ENCODE data around the gene COL23A1.
"Not testable (repeated sequence)": the region's sequence is repeated elsewhere in the genome, so short reads cannot be mapped to it uniquely, and the experiment has no call there.

COL23A1 gene

DNA sequence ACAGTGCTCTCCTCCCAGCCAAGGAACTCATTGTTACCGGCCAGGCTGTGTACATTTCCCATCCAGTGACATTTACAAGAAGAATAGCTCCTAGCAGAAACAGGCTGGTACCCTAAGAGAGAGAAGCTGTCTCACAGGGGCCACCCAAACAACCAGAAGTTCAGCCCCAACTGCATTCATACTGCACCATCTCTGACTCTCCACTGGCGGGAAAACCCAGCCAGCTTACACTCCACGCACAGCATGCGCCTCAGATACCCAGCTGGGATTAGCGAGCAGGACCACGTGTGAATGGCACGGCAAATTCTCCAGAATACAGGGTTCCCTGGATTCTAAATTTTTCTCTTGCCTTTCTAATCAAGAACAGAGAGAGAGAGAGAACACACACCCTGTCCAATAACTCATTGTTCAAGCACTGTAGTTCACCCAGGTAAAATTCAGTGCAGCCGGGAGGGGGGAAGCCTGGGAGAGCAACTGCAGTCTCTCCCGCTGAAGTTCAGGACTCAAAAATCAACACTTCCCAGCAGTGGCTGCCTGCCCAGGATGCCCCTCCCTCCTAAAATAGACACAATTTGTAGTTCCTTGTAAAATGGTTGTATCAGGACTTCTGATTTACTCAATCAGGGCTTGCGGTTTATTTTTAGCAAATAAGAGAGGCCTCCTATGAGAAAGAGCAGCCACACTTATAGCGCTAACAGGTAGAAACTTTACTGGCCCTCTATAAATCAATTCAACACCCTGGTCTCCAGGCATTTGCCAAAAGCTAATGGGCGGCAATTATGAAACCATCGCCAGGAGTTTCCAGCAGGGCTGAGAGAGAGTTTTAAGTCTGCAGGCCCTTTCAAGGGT, 2.2 kb downstream of the COL23A1 start:
- DNase-seq = no peak

DNA sequence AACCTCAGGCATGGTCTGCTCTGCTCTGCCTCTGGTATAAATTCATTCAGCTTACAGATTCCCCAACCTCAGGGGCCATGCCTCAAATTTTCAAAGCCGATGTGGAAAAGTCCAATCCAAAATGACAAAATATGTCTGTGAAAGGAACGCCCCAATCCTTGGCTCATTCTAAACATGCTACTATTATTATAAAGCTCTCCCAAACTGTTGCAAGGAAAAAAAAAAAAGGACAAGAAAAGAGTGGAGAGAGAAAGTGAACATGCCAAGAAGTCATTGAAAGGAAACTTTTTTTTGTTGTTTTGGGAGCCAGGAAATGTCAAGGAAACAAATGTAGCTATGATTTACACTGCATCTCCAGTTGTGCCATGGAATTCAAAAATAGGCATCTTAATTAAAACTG, 3.8 kb downstream of the COL23A1 start:
- no peak for DNase-seq

DNA sequence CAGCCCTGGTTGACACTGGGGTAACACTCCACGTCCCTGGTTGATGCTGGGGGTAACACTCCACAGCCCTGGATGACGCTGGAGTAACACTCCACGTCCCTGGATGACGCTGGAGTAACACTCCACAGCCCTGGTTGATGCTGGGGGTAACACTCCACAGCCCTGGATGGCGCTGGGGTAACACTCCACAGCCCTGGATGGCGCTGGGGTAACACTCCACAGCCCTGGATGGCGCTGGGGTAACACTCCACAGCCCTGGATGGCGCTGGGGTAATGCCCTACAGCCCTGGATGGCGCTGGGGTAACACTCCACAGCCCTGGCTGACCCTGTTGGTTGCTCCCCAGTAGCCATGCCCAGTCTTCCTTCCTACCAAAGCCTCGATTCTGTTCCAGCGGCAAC, 4.8 kb downstream of the COL23A1 start:
- not testable (repeated sequence) for DNase-seq

DNA sequence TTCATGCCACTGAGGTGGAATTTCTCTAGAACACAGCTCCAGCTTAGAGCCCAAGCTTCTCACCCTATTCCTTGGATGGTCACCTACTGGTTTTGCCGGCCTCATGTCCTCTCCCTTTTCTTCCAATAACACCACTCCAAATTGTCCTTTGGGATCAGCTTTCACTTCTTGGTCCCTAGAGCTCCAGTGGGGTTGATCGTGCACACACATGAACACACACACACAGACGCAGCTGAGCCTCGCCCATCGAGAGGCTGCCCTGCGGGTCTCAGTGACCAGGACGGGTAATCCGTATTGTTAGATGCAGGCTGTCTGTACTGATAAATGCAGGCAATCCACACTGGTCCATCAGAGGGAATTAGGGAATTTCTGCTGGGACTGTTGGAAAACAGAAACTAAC, 6.9 kb downstream of the COL23A1 start:
- no peak for DNase-seq

DNA sequence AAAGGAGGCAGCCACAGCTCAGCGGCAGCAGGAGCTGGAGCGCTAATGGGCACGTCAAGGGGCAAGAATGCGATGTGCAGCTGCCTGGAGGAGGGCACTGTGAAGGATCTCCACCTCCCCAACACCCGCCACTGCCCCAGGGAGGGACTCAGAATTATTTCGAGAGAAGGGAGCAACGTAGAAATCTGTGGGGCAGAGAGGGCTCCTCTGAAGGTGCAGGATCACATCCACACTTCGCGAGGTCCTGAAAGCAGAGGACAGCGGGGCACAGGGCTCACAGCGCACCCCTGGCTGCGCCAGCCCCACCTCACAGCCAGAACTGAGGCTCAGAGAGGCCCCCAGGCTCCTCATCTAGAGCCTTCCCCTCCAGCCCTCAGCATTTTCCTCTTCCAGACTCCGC, 7.9 kb downstream of the COL23A1 start:
- no peak for DNase-seq

DNA sequence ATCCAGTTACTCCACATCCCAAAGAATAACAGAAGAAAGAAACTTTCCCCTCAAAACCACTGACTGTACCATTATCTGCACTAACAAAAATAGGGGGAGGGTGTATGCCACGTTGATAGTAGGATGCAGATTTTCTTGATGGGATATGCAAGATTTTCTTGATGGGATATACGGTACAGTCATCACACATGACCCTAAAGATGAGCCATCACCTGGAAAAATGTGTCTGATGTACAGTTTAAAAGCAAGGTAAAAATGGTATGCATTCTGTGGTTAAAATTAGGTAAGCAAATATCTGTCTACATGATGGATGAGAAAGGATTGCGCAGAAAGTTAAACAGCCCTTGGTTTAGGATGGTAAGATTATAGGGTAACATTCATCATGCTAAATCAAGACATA, 8.6 kb downstream of the COL23A1 start:
- DNase-seq = no peak

DNA sequence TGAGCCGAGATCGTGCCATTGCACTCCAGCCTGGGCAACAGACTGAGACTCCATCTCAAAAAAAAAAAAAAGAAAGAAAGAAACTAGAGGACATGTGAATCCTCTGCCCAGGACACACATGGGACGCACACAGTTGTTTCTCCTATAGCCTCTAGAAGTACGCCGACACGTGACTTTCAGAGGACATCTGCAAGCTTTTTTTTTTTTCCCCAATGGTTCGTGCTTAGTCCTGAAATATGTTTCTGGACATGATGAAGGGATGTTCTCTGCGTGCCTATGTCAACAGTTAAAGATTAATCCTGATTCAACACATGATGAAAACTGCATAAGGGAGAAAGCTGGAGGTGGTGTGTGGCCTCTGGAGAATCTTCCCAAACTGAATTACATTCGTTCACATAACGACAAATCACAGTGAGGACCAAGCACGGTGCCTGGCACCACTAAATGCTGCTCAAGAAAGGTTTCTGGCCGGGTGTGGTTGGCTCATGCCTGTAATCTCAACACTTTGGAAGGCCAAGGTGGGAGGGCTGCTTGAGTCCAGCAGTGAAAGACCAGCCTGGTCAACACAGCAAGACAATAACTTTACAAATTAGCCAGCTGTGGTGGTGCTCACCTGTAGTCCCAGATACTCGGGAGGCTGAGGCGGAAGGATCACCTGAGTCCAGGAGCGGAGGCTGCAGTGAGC, 9.8 kb downstream of the COL23A1 start:
- no peak for DNase-seq

DNA sequence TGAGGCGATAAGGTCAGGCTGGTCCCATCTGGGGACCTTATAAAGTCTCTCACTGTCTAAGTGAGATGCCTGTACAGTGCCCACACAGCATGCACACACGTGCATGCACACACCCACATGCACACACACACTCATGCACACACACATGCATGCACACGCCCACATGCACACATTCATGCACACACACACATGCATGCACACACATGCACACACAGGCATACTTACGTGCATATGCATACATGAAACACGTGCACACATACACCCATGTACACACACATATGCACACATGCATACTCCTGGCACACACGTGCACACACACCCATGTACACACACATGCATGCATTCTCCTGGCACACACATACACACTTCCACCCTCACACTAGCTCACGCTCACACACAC, 12.2 kb downstream of the COL23A1 start:
- no peak for DNase-seq

DNA sequence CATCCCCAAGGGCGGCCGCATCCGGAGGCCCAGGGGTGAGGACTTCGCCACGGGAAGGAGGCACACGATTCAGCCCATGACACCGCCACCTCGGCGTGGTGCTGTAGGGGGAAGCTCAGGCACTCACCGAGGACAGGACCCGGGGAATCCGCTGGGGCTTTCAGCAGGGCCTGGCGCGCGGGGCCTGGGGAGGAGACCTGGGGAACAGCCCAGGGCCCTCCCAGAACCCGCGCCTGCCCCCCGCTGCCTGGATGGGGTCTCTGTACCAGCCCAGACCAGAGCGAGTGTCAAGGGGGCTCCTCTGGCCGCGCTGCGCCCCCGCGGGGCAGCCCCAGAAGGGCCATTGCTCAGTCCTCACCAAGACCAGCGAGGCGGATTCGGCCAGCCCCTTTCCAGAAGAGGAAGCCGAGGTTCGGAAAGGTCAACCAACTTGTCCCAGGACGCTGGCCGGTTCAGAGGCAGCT, 12.8 kb downstream of the COL23A1 start:
- DNase-seq = no peak

DNA sequence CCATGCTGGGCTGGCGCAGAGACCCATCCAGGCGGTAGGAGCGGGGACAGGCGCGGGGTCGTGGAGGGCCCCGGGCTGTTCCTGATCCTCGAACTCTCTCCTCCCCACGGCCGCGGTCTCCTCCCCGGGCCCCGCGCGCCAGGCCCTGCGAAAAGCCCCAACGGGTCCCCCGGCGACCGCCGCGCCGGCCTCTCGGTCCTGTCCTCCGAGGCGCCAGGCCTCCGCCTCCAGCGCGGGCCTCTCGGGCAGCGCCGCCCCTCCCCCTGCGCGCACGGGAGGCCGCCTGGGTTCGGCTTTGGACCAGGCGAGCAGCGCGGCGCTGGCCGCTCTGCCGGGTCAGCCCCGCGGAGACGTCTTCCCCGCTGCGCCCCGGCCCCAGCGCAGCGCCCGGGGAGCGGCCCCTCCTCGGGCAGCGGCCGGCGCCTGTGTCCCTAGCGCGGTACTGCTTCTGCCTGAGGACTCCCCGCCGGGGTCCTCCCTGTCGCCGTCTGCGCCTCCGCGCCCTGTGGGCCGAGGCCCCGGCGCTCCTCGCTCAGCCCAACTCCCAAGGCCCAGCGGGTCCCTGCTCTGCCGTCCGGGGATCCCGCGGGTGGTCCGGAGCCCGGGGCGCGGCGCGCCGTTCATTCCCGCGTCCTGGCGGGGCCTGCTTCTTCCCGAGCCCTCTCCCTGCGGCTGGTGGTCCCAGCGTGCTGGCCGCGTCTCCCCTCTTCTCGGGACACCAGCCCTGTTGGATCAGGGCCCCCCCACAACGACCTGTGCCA, 13.4 kb downstream of the COL23A1 start:
- DNase-seq = no peak

DNA sequence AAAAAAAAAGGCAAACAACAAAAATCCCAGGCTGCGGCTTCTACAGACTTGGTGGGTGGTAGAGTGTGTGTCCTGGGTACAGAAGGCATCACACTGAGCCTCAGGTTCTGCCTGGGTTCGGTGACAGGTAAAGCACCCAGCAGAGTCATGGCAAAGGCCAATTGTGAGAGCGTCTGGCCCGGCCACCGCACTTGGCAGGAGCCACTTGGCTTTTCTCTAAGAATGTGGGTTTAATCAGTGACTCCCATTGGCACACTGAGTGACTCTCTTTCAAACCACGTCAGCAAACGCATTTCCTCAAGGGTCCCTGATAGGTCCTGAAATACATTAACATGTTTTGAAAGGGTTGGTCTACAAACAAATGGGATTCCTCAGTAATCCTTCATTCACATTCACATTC, 17.0 kb downstream of the COL23A1 start:
- DNase-seq = no peak

DNA sequence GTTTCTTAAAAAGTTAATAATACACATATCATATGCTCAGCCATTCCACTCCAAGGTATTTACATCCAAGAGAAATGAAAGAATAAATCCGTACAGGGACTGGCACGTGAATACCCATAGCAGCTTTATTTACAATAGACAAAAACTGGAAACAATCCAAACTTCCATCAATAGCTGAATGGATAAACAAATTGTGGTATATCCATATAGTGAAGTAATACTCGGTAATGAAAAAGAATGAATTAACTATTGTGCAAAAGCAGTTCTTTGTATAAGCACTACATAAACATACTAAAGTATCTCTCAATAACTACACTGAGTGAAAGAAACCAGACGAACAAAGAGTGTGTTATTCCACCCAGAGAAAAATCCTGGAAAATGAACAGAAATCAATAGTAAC, 17.6 kb downstream of the COL23A1 start:
- no peak for DNase-seq

DNA sequence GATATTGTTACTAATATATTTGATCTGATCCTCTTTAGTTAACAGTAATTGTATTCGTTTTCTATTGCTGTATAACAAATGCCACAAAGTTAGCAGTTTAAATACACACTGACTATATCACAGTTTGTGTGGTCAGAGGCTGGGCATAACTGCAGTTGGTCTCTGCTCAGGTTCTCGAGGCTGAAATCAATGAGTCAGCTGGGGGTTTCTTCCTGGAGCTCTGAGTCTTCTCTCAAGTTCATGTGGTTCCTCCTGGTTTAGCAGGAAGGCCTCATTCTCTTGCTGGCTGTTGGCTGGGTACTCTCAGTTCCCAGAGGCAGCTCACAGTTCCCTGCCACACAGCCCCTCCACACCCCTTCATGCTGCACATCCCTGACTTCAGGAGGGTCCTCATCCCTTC, 20.7 kb downstream of the COL23A1 start:
- no peak for DNase-seq

DNA sequence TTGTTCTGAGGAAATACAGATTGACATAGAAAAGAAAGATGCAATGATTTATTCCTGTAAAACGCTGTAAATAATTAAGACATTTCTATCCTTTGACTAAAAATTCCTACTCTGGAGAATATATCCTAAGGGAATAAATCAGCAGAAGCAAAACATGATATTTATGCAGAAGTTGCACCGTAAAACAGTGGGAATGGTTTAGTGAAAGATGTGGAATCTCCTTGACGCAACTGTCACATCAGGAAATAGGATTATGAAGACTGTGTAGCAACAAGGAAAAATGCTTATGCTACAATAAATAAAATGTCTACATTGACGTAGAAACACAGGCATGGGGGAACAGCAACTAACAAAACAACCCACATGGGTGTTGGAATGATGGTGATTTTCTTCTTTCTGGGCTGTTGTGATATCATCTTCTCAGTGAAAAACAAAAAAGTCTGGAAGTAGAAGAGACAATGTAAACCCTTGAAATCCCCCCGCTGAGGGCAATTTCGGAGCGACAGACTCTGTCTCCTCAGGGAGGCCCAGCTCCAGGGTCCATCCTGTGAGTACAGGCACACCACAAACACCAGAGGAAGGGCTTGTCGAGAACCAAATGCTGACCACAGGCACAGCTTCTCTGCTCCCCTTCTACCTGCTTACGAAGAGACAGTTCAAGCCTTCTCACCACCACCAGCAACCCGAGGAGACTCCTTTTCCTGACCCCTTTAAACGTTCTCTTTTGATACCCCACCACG, 25.2 kb downstream of the COL23A1 start:
- DNase-seq = no peak

DNA sequence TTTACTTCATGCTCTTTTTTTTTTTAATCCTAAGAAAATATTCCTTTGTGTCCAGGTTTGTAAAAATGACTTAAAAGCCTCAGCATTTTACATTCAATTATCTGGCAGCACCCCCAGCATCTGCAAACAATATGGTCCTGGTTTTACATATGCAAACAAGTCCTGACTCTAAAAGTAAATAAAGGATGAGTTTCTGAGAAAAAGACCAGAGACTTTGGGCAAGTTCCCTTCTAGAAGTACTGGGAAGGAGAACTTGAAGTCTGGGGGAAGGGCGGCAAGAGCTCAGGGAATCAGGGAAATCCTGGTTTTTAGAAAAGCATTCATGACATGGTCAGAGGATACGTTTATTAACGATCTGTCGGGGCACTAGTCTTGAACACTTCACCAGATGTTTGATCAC, 25.8 kb downstream of the COL23A1 start:
- DNase-seq = no peak

DNA sequence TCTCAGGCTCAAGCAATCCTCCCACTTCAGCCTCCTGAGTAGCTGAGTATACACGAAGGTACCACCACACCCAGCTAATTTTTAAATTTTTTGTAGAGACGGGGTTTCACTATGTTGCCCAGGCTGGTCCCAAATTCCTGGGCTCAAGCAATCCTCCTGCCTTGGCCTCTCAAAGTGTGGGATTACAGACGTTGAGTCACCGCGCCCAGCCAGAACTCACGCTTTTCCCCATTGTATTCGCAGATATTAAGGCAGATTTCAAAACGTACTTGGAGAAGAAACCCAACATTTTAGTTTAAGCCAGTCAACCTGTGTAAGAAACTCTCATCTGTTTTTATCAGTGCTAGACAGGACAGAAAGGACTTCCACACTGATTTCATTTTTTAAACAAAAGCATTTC, 26.6 kb downstream of the COL23A1 start:
- no peak for DNase-seq

DNA sequence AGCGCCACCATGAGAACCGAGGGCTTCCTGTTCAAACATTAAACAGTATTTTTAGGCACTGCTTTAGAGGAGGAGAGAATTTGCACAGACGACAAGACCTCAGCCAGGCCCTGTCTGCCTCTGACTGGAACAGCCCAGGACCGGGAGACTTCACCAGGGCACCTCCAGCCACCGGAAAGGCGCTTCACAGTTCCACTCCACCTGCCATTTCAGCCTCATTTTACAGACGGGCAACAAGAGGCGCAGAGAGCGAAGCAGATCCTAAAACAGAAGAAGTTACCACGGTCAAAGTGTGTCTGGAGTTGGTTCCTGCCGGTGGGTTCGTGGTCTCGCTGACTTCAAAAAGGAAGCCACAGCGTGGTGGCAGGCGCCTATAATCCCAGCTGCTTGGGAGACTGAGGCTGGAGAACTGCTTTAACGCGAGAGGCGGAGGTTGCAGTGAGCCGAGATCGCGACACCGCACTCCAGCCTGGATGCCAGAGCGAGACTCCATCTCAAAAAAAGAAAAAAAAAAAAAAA, 28.4 kb downstream of the COL23A1 start:
- no peak for DNase-seq

DNA sequence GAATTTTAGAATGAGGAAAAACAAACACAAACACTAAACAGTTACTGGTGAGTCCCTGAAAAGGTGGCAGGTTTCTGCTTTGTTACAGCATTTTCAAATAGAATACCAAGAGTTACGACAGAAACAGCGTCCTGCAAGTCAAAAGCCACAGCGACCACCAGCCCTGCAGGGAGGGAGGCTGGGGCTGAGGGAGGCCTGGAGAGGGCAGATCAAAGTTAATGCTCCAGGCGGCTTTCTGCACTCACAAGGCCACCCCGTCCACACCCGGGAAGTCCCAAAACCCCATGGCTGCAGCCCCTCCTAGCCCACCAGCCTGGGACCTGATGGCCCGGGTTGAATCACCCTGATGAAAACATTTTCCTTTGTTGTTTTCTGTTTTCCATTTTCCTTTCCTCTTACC, 29.3 kb downstream of the COL23A1 start:
- DNase-seq = no peak

DNA sequence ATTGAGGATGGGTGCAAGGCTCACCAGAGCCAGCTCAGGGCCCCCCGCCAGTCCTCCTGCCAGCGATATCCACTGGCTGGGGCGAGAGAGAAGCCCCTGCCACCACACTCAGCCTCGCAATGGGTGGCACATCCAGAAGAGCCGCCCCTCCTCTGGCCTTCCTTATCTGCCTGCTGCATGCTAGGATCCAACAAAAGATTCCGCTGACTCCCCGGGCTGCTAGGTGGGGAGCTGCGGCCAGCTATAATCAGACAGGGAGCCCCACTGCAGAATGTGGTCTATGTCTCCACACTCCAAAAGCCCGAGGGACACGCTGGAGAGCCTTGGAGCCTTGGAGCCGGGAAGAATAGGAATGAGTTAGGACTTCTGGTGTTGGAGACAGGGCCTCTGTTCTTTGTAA, 32.8 kb downstream of the COL23A1 start:
- DNase-seq = no peak

DNA sequence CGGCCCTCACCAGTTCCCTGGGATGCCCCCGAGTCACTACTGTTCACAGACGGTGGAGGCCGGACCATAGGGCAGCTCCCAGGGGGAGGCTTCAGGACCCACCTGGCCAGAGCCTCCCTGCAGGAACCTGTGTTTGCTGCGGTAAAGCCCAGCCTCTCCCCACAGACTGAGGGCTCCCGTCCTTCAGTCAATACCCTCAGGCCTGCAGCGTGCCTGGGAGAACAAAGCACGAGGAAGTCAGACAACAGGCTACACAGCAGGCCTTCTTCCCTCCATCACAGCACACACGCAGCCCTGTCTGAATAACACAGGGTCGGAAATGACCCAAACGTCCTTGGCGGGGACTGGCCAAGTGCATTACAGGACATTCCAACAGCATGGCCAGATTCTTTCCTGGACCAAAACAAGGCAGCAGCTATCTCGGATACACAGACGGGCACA, 34.4 kb downstream of the COL23A1 start:
- no peak for DNase-seq

DNA sequence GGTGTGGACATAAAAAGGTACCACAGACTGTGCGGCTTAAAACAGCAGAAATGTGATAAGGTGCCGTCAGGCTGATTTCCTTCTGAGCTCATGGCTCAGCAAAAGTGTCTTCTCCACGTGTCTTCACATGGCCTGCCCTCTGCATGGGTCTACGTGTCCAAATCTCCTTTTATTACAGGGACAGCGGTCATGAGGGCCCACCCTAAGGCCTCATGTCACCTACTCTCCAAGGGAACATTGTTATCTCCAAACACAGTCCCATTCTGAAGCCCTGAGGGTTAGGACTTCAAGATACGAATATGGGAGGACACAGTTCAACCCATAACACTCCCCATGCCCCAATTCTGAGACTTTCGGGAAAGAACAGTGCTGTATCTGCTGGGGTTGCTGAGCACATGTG, 35.2 kb downstream of the COL23A1 start:
- DNase-seq = no peak

DNA sequence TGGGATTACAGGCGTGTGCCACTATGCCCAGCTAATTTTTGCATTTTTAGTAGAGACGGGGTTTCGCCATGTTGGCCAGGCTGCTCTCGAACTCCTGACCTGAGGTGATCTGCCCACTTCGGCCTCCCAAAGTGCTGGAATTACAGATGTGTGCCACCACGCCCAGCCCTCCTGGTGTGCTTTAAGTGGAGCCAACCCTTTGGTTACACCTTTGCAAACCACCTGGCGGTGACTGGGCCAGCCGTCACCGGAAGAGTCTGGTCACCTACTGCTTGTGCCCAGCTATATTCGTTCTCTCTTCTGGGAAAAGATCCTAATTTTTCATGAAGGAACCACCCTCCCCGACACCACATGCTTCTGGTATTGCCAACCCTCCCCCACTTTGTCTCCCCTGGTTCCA, 35.9 kb downstream of the COL23A1 start:
- DNase-seq = no peak

DNA sequence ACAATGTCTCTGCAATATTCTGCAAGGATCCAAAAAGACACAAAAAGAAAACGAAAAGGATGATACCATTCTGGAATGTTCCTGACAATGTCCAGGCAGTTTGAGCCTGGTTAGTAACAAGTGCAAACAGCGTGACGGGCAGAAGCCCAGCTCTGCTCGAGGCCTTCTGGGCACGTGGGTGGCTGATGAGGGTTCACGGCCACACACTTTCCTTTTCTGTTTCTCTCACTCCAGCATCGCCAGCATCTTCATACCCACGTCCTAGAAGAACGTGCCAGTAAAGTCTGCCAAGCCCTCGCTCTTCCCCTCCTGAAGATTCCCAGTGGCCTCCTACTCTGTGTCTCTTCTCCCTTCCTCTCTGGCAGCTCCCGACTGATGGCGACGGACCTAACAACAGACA, 36.7 kb downstream of the COL23A1 start:
- no peak for DNase-seq

Measured in activated naive CD4-positive, alpha-beta T cell (primary cell).